Mammary epithelial cell (primary cell): ENCODE measurements around the gene LUZP2.

Experiments used
- EZH2 ChIP-seq: IDR thresholded peaks from 2 replicates; pipeline ENCODE4 v1.6.1; 2012; ENCODE audit warnings: low read length, inconsistent platforms, borderline replicate concordance
- TF ChIP-seq, protein P1 (sequence below), 2 donors: IDR thresholded peaks in 1 of 2; conservative IDR thresholded peaks in 1 of 2; 2 replicates each; pipeline ENCODE4 v1.5.1; 2011 to 2012; ENCODE audit warnings: inconsistent platforms in 2 of 2, low read length in 2 of 2, mild to moderate bottlenecking in 2 of 2, control low read depth in 1 of 2, low read depth in 1 of 2; ENCODE audit not compliant: insufficient read depth in 1 of 2; ENCODE audit errors: extremely low read depth in 1 of 2

DNA sequence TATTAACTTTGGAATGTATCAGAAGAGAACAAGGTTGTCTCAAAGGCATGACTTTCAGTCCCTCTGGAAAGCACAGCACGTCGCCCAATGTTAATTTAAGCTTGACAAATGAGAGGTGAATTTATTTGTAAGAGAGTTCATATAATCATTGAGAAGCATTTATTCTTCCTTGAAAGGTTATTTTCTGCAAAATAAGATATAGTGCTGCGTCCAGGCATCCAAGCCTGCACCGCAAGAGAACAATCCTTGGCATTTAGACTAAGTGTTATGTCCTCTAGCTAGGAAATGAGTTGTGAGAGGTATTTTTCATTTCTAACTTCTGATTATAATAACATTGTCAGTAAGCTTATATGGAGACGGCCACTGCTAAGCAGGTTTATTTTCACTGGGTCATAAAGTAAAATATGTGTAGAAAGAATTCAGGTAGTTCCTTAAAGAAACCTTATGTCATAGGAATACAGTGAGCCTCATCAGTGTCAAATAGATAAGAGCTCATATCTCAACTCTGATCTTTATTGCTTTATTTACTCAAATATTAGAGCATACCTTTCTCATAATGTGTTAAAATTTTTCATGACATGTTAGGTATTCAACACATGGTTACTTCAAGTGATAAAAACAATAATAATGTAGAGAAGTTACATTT, 182.0 kb downstream of the LUZP2 start:
- TF ChIP-seq, protein P1, sequence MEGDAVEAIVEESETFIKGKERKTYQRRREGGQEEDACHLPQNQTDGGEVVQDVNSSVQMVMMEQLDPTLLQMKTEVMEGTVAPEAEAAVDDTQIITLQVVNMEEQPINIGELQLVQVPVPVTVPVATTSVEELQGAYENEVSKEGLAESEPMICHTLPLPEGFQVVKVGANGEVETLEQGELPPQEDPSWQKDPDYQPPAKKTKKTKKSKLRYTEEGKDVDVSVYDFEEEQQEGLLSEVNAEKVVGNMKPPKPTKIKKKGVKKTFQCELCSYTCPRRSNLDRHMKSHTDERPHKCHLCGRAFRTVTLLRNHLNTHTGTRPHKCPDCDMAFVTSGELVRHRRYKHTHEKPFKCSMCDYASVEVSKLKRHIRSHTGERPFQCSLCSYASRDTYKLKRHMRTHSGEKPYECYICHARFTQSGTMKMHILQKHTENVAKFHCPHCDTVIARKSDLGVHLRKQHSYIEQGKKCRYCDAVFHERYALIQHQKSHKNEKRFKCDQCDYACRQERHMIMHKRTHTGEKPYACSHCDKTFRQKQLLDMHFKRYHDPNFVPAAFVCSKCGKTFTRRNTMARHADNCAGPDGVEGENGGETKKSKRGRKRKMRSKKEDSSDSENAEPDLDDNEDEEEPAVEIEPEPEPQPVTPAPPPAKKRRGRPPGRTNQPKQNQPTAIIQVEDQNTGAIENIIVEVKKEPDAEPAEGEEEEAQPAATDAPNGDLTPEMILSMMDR (conservative IDR thresholded peaks at IDR 0.05 in 1 of 2, IDR thresholded peaks at IDR 0.05 in 1 of 2; ENCODE audit: extremely low read depth in 1 of 2, insufficient read depth in 1 of 2, low read depth in 1 of 2, low read length in 2 of 2), result no peak
- TF ChIP-seq EZH2, result no peak
